ENCODE data around the gene HMGB4. TPM values are rescaled to one million over a fixed set of nuclear protein-coding genes. Genes with fewer than 3 reads are reported as not detected.

The HMGB4 gene
- total RNA-seq, 4 donors from 2014 or later: not detected

DNA sequence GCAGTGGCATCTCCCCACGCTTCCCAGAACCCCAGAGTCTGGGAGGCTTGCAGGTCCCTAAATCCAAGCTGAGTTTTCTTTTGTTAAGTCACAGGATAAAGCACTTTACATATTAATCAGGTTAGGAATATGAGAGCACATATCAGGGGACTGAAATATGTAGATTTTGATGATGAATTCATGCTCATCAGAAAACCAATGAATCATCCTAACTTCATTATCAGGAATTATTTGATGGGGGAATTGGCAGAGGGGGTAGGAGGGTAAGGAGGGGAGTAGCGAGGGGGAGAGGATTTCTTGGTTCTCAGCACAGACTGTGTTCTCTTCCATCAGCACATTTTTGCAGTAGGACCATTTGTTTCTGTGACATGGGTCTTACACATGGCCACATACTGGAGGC lies 32.1 kb downstream of the HMGB4 start:
- no peaks in the 10 kb centered on the region for H3K36me3 ChIP-seq
- H3K27me3 ChIP-seq: no peaks in the 10 kb centered on the region
- intact Hi-C loops (cut with DNase I; ENCODE audit: low total_unique reads) (no loop called here), in situ Hi-C loops (cut with MboI; ENCODE audit: low sequenced_read_pairs in 4 of 4) (no loop called here)
- DNase-seq (no peak), ATAC-seq (no peak)
- TF ChIP-seq, protein P1, sequence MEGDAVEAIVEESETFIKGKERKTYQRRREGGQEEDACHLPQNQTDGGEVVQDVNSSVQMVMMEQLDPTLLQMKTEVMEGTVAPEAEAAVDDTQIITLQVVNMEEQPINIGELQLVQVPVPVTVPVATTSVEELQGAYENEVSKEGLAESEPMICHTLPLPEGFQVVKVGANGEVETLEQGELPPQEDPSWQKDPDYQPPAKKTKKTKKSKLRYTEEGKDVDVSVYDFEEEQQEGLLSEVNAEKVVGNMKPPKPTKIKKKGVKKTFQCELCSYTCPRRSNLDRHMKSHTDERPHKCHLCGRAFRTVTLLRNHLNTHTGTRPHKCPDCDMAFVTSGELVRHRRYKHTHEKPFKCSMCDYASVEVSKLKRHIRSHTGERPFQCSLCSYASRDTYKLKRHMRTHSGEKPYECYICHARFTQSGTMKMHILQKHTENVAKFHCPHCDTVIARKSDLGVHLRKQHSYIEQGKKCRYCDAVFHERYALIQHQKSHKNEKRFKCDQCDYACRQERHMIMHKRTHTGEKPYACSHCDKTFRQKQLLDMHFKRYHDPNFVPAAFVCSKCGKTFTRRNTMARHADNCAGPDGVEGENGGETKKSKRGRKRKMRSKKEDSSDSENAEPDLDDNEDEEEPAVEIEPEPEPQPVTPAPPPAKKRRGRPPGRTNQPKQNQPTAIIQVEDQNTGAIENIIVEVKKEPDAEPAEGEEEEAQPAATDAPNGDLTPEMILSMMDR (IDR thresholded peaks at IDR 0.05 in 4 of 5, conservative IDR thresholded peaks at IDR 0.05 in 1 of 5): no peak
- no peak for TF ChIP-seq POLR2A (IDR thresholded peaks at IDR 0.05)
- no peaks in the 10 kb centered on the region for H3K4me1 ChIP-seq
- H3K9me3 ChIP-seq: no peaks in the 10 kb centered on the region
- no peak overlapping the region for H3K27ac ChIP-seq
- H3K4me3 ChIP-seq: no peak overlapping the region

DNA sequence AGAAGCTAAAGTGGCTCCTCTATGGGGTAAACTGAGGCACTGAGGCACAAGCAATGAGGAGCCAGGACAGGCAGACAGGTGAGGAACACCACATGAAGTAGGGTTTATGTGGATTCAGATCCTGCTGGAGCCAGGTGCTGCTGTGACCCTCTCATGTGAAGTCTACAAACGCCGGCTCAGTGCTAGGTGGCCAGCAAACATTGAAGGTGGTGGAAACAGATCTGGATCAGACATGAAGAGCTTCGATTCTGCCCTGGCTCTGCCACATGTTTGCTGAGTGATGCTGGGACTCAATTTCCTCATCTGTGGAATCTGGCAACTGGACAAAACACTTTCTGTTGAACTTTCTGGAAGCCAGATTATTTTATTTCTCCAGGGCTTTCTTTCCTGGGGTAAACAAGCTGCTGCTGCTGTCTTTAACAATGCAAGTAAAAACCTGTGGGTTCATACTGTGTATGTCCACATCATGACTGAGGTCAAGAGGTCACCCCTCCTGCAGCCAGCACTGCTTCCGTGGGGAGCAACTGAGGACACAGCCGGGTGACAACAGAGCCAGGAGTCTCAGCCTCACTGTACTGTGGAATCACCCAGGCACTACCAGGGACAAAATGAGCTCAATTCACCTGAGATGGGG lies 33.3 kb downstream of the HMGB4 start:
- in situ Hi-C loops (cut with MboI; ENCODE audit: low sequenced_read_pairs in 4 of 4): no loop called here
- peak; percentile 18 to 51 for DNase-seq

DNA sequence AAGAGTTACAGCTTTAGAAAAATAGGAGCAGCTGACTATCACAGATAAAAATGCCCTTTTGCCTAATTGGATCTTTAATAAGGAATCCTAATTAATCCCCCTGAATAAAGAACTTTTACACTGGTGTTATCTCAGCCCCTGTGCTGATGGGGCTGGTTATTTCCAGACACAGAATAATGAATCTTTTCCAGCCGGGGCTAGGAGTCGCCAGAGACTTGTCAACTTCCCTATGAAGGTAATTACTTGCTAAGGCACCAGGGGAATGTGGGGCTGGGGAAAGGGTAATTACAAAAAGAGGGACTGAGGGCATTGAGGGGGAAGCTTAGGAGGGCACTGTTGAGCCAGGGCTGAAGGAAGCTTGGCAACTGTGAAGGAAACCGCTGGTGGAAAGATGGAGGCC lies 34.5 kb downstream of the HMGB4 start:
- in situ Hi-C loops (cut with MboI; ENCODE audit: low sequenced_read_pairs in 4 of 4) (no loop called here), intact Hi-C loops (cut with DNase I; ENCODE audit: low total_unique reads) (no loop called here)
- ATAC-seq (no peak), DNase-seq (no peak)
- H3K9me3 ChIP-seq: no peaks in the 10 kb centered on the region
- H3K27me3 ChIP-seq: no peaks in the 10 kb centered on the region
- no peaks in the 10 kb centered on the region for H3K36me3 ChIP-seq
- TF ChIP-seq, protein P1 (IDR thresholded peaks at IDR 0.05 in 4 of 5, conservative IDR thresholded peaks at IDR 0.05 in 1 of 5): no peak
- TF ChIP-seq POLR2A (IDR thresholded peaks at IDR 0.05): no peak
- H3K4me3 ChIP-seq: no peak overlapping the region
- no peak overlapping the region for H3K27ac ChIP-seq
- no peaks in the 10 kb centered on the region for H3K4me1 ChIP-seq

More for the DNA sequence above, 33.3 kb downstream of the HMGB4 start:
- H3K4me3 ChIP-seq: no peak overlapping the region
- no peaks in the 10 kb centered on the region for H3K4me1 ChIP-seq
- intact Hi-C loops (cut with DNase I; ENCODE audit: low total_unique reads): no loop called here
- no peaks in the 10 kb centered on the region for H3K27me3 ChIP-seq
- no peaks in the 10 kb centered on the region for H3K36me3 ChIP-seq
- H3K27ac ChIP-seq: no peak overlapping the region
- TF ChIP-seq POLR2A (IDR thresholded peaks at IDR 0.05): no peak
- TF ChIP-seq, protein P1 (IDR thresholded peaks at IDR 0.05 in 4 of 5, conservative IDR thresholded peaks at IDR 0.05 in 1 of 5): no peak
- no peaks in the 10 kb centered on the region for H3K9me3 ChIP-seq
- peak; percentile 30 to 50 for ATAC-seq

DNA sequence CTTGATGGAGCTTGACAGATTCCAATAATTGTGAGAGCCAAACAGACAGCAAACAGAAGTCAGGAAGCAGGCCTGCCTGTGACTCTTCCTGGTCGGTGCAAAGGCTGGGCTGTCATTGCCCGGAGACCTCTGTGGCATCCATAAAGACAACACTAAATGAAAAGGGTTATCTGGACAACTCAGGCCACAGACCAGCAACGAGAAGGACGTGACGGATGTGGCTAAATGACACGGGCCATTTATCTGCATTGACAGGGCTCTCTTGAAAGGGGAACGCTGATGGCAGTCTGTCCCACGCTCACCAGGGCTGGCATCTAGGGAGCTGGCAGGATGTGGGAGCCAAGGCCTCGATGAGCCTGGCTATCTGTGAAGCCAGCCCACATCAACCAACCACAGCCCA lies 35.0 kb downstream of the HMGB4 start:
- in situ Hi-C loops (cut with MboI; ENCODE audit: low sequenced_read_pairs in 4 of 4): no loop called here
- TF ChIP-seq POLR2A (IDR thresholded peaks at IDR 0.05): no peak
- TF ChIP-seq, protein P1 (IDR thresholded peaks at IDR 0.05 in 4 of 5, conservative IDR thresholded peaks at IDR 0.05 in 1 of 5): no peak
- no peaks in the 10 kb centered on the region for H3K36me3 ChIP-seq
- no peaks in the 10 kb centered on the region for H3K9me3 ChIP-seq
- no peak for DNase-seq
- no peaks in the 10 kb centered on the region for H3K4me1 ChIP-seq
- H3K27me3 ChIP-seq: no peaks in the 10 kb centered on the region
- intact Hi-C loops (cut with DNase I; ENCODE audit: low total_unique reads): no loop called here
- no peak for ATAC-seq
- no peak overlapping the region for H3K4me3 ChIP-seq
- no peak overlapping the region for H3K27ac ChIP-seq

DNA sequence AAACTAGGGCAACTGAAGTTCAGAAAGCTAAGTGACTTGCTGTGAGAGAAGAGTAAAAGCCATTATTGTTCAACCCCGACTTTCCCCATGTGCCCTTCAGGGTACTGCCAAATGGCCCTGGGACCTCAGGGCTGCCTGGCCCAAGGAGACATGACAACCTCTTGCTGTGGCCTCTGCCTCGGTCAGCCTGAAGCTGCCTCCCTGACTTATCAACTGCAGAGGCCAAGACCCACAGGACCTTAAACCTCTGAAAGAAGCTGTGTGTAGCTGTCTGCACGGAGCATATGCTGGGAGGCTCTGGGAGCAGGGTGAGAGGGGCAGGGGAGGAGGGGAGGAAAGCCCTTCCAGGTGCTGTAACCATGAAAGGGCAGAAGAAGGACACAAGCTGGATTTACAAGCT lies 35.9 kb downstream of the HMGB4 start:
- H3K27ac ChIP-seq: no peak overlapping the region
- ATAC-seq (no peak), DNase-seq (no peak)
- in situ Hi-C loops (cut with MboI; ENCODE audit: low sequenced_read_pairs in 4 of 4) (no loop called here), intact Hi-C loops (cut with DNase I; ENCODE audit: low total_unique reads) (no loop called here)
- no peaks in the 10 kb centered on the region for H3K9me3 ChIP-seq
- H3K4me1 ChIP-seq: no peaks in the 10 kb centered on the region
- H3K36me3 ChIP-seq: no peaks in the 10 kb centered on the region
- TF ChIP-seq, protein P1 (IDR thresholded peaks at IDR 0.05 in 4 of 5, conservative IDR thresholded peaks at IDR 0.05 in 1 of 5): no peak
- TF ChIP-seq POLR2A (IDR thresholded peaks at IDR 0.05): no peak
- H3K4me3 ChIP-seq: no peak overlapping the region
- no peaks in the 10 kb centered on the region for H3K27me3 ChIP-seq
